Lower lobe of right lung (tissue), 2 donors: ENCODE measurements around the gene SLC6A8. TPM values are rescaled to one million over a fixed set of nuclear protein-coding genes. Genes with fewer than 3 reads are reported as not detected.
"Not testable (repeated sequence)": the region's sequence is repeated elsewhere in the genome, so short reads cannot be mapped to it uniquely, and the experiment has no call there.

ENCODE experiments used
- ATAC-seq, 2 donors: fragments of 200-7000 bp; cut with Tn5 transposase; one replicate each; pipeline ENCODE4 v1.9.1; 2020 to 2022; ENCODE audit warnings: mild to moderate bottlenecking in 2 of 2, moderate library complexity in 2 of 2
- DNase-seq: peaks from one replicate; pipeline ENCODE4 v3.0.0-alpha.2; 2020
- H3K27ac ChIP-seq: fragments of 200-600 bp; one replicate; pipeline ENCODE4 v1.8.0; 2022
- H3K27me3 ChIP-seq: fragments of 200-600 bp; one replicate; pipeline ENCODE4 v1.8.0; 2022; ENCODE audit warnings: low read depth
- H3K36me3 ChIP-seq: fragments of 200-600 bp; one replicate; pipeline ENCODE4 v1.8.0; 2022; ENCODE audit warnings: mild to moderate bottlenecking
- H3K4me1 ChIP-seq: fragments of 200-600 bp; one replicate; pipeline ENCODE4 v1.8.0; 2022
- H3K4me3 ChIP-seq: fragments of 200-600 bp; one replicate; pipeline ENCODE4 v1.8.0; 2022; ENCODE audit warnings: mild to moderate bottlenecking
- H3K9me3 ChIP-seq: fragments of 200-600 bp; one replicate; pipeline ENCODE4 v1.8.0; 2022
- intact Hi-C: fragments of 100-400 bp; cut with DNase I; formaldehyde crosslinking; loops from one replicate; pipeline ENCODE4 v1.11.0; 2022
- total RNA-seq: library from RNA; stranded (reverse); fragmentation: NEBNext Ultra II Directional; extraction: Animal tissue kit (Norgen Biotek cat#: 25700); gene quantifications from one replicate; pipeline ENCODE4 v1.2.1, GENCODE V29; 2021
- TF ChIP-seq, protein P1 (sequence below): fragments of 200-600 bp; IDR thresholded peaks from one replicate; pipeline ENCODE4 v1.8.0; 2022; ENCODE audit warnings: antibody characterized with exemption, mild to moderate bottlenecking
- donor health status: DM: no; HTN: yes; CAD: no; lungs with severe emphysema.

Gene SLC6A8
- total RNA-seq, 1 donor from 2014 or later = 7.1 TPM

DNA sequence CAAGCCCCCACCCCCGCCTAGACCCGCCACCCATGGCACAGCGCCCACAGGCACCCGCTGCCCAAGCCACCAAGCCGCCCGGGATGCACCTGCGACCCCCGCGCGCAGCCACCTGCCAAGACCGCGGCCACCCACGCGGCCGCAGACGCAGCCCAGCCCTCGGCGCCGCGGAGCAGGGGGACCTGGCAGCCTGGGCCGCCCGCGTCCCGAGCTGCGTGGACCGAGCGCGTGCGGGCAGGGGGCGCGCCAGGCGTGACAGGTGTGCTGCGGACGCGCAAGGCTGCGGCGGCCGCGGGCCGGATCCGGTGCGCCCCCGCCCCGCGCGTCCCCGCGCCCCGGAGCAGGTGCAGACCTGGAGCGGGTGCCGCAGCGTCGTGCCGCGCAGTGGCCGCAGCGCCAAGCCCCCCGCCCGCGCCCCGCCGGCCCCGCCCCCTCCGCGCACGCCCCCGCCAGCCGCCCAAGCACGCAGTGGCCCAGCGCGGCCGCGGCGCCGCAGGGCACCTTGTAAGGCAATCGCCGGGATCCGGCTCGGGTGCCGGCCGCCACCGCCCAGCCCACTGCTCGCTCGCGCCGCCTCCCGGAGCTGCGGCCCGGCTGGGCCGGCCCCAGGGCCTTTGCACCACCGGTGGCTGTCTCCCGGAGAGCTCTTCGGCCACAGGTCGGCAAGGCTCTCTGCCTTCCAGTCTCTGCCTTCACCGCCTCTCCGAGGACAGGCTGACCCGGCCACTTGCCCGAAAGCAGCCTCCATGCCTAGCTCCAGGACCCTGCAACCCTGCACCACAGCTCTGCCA, 14.1 kb upstream of the SLC6A8 start, which contains the start of gene PNCK:
PNCK (minus strand) TSS at position 386 of the 791 bp plus-strand sequence. CDS start 737 bp downstream, outside the sequence.
- H3K9me3 ChIP-seq = no peaks in the 10 kb centered on the region
- intact Hi-C loops = no loop called here
- DNase-seq (no peak), ATAC-seq (no peak)
- peaks cover 5% of the 10 kb centered on the region for H3K27me3 ChIP-seq
- no peak within 1 kb of the TSS for H3K4me3 ChIP-seq
- H3K4me1 ChIP-seq = no peaks in the 10 kb centered on the region
- H3K36me3 ChIP-seq = no peaks in the 10 kb centered on the region
- no peak within 1 kb of the TSS for H3K27ac ChIP-seq
- TF ChIP-seq, protein P1, sequence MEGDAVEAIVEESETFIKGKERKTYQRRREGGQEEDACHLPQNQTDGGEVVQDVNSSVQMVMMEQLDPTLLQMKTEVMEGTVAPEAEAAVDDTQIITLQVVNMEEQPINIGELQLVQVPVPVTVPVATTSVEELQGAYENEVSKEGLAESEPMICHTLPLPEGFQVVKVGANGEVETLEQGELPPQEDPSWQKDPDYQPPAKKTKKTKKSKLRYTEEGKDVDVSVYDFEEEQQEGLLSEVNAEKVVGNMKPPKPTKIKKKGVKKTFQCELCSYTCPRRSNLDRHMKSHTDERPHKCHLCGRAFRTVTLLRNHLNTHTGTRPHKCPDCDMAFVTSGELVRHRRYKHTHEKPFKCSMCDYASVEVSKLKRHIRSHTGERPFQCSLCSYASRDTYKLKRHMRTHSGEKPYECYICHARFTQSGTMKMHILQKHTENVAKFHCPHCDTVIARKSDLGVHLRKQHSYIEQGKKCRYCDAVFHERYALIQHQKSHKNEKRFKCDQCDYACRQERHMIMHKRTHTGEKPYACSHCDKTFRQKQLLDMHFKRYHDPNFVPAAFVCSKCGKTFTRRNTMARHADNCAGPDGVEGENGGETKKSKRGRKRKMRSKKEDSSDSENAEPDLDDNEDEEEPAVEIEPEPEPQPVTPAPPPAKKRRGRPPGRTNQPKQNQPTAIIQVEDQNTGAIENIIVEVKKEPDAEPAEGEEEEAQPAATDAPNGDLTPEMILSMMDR = no peak

GRCh38 chrX:153674219-153674851, 13.4 kb upstream of the SLC6A8 start:
- Histone ChIP-seq H3K36me3 (no peaks in the 10 kb centered on the region), H3K27me3 (peaks cover 5% of the 10 kb centered on the region), H3K4me3 (no peak overlapping the region), H3K4me1 (no peaks in the 10 kb centered on the region), H3K9me3 (no peaks in the 10 kb centered on the region), H3K27ac (no peak overlapping the region)
- no peak for ATAC-seq
- intact Hi-C loops = no loop called here
- no peak for DNase-seq
- TF ChIP-seq, protein P1 = no peak

GRCh38 chrX:153681175-153681574, 6.6 kb upstream of the SLC6A8 start:
- TF ChIP-seq, protein P1 = no peak
- DNase-seq = no peak
- intact Hi-C loops = no loop called here
- Histone ChIP-seq H3K36me3 (no peaks in the 10 kb centered on the region), H3K27me3 (no peaks in the 10 kb centered on the region), H3K27ac (no peak overlapping the region), H3K4me3 (no peak overlapping the region), H3K4me1 (no peaks in the 10 kb centered on the region), H3K9me3 (no peaks in the 10 kb centered on the region)
- no peak for ATAC-seq

GRCh38 chrX:153683486-153683885, 4.2 kb upstream of the SLC6A8 start:
- H3K27ac ChIP-seq, H3K36me3 ChIP-seq, DNase-seq, intact Hi-C loops, H3K9me3 ChIP-seq, H3K4me1 ChIP-seq, H3K27me3 ChIP-seq, H3K4me3 ChIP-seq, ATAC-seq: not testable (repeated sequence)

GRCh38 chrX:153684467-153685155, 3.1 kb upstream of the SLC6A8 start:
- DNase-seq = no peak
- Histone ChIP-seq H3K36me3 (no peaks in the 10 kb centered on the region), H3K4me1 (no peaks in the 10 kb centered on the region), H3K4me3 (no peak overlapping the region), H3K9me3 (no peaks in the 10 kb centered on the region), H3K27me3 (no peaks in the 10 kb centered on the region), H3K27ac (no peak overlapping the region)
- no peak for ATAC-seq
- TF ChIP-seq, protein P1 = no peak
- intact Hi-C loops = no loop called here
